ENCODE data around the gene SLC22A14.
A peak's percentile ranks its signal among the peaks of the same experiment; 100 is the strongest.
"Not testable (repeated sequence)": the region's sequence is repeated elsewhere in the genome, so short reads cannot be mapped to it uniquely, and the experiment has no call there.

The SLC22A14 gene

DNA sequence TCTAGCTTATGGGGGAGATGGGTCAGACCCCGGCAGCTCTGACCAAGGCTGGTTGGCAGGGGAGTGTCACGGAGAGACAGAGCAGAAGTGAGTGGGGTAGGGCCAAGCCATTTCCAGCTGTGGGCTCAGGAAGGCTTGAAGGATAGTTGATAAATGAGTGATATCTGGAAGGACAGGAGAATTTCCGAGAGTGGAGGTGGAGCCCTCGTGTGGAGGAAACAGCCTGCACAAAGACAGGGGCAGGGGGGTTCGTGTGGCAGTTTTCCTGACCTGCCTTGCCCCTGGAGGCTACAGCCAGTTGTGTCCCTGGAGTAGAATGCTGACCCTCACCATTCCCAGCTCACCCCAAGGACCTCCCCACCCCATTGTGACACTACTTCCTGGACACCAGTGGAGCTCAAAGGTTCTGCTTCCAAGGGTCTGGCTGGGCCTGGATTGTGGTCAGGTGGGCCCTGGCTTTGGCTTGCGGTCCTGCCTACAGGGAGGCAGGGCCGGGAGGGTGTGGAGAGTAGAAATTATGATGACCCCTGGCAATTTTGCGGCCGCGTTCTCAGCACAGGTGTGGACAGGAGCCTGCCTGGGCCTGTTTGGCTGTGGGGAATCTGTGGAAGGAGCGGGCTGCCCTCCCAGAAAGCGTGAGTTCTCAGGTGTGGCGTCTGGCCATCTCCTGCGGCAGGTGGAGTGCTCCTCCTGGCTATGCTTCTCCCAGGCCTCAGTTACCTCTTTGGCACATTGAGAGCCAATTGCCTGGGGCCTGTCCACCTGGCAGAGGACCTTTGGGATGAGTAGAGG lies at the start of gene SLC22A14:
Gene SLC22A14 (plus strand): TSS at position 400 of the 792 bp plus-strand sequence. CDS start 23,733 bp downstream, outside the sequence.
- Mint-ChIP-seq H3K36me3 (ENCODE audit: low read depth) (no peaks in the 10 kb centered on the region), H3K4me1 (ENCODE audit: low read depth) (no peaks in the 10 kb centered on the region), H3K27me3 (no peaks in the 10 kb centered on the region), H3K27ac (no peak within 1 kb of the TSS), H3K9me3 (no peaks in the 10 kb centered on the region), H3K4me3 (no peak within 1 kb of the TSS)
- intact Hi-C loops (cut with micrococcal nuclease), result no loop called here

- Mint-ChIP-seq H3K4me3 (no peak overlapping the region), H3K27ac (peak overlapping the region; percentile 52), H3K27me3 (no peaks in the 10 kb centered on the region), H3K9me3 (no peaks in the 10 kb centered on the region), H3K4me1 (ENCODE audit: low read depth) (peaks cover 37% of the 10 kb centered on the region), H3K36me3 (ENCODE audit: low read depth) (peaks cover 79% of the 10 kb centered on the region)
- intact Hi-C loops (cut with micrococcal nuclease), result loop anchor here (5.0 kb wide), 1 partner anchor 100 kb away; no protein-coding TSS in a partner anchor
Measured at GRCh38 chr3:38232701-38233100, 49.4 kb upstream of the SLC22A14 start.

DNA sequence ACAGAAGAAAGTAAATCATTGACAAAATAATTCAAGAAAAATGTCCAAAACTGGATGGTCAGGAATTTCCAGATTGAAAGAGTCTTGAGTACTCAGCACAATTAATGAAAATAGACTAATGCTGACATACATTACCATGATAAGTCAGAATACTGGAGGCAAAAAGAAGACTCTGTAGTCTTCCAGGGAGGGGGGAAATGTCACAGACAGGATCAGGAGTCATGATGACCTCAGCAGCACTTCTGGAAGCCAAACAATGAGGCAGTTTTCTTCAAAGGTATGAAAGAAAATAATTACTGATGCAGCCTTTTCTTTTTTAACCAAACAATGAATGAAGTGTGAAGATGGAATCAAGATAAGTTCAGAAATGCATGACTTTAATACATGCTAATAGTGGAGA lies 46.6 kb upstream of the SLC22A14 start:
- H3K9me3 Mint-ChIP-seq, result no peaks in the 10 kb centered on the region
- intact Hi-C loops (cut with micrococcal nuclease), result no loop called here
- no peaks in the 10 kb centered on the region for H3K27me3 Mint-ChIP-seq
- peaks cover 25% of the 10 kb centered on the region for H3K4me1 Mint-ChIP-seq (ENCODE audit: low read depth)
- H3K27ac Mint-ChIP-seq, result no peak overlapping the region
- peaks cover 88% of the 10 kb centered on the region for H3K36me3 Mint-ChIP-seq (ENCODE audit: low read depth)
- H3K4me3 Mint-ChIP-seq, result no peak overlapping the region

GRCh38 chr3:38238416-38239008 lies 43.6 kb upstream of the SLC22A14 start:
- no peak overlapping the region for H3K4me3 Mint-ChIP-seq
- peaks cover 11% of the 10 kb centered on the region for H3K4me1 Mint-ChIP-seq (ENCODE audit: low read depth)
- H3K27me3 Mint-ChIP-seq, result no peaks in the 10 kb centered on the region
- H3K27ac Mint-ChIP-seq, result no peak overlapping the region
- peaks cover 87% of the 10 kb centered on the region for H3K36me3 Mint-ChIP-seq (ENCODE audit: low read depth)
- no peaks in the 10 kb centered on the region for H3K9me3 Mint-ChIP-seq
- intact Hi-C loops (cut with micrococcal nuclease), result no loop called here

GRCh38 chr3:38242812-38243211 lies 39.3 kb upstream of the SLC22A14 start:
- H3K27ac Mint-ChIP-seq; H3K9me3 Mint-ChIP-seq; intact Hi-C loops (cut with micrococcal nuclease); H3K4me1 Mint-ChIP-seq (ENCODE audit: low read depth); H3K4me3 Mint-ChIP-seq; H3K27me3 Mint-ChIP-seq: not testable (repeated sequence)
- H3K36me3 Mint-ChIP-seq (ENCODE audit: low read depth), result peaks cover 79% of the 10 kb centered on the region

- Mint-ChIP-seq H3K9me3 (no peaks in the 10 kb centered on the region), H3K27me3 (no peaks in the 10 kb centered on the region), H3K27ac (no peak overlapping the region), H3K4me3 (no peak overlapping the region), H3K36me3 (ENCODE audit: low read depth) (peaks cover 76% of the 10 kb centered on the region), H3K4me1 (ENCODE audit: low read depth) (no peaks in the 10 kb centered on the region)
- intact Hi-C loops (cut with micrococcal nuclease), result no loop called here
Measured at GRCh38 chr3:38245930-38246329, 36.2 kb upstream of the SLC22A14 start.

DNA sequence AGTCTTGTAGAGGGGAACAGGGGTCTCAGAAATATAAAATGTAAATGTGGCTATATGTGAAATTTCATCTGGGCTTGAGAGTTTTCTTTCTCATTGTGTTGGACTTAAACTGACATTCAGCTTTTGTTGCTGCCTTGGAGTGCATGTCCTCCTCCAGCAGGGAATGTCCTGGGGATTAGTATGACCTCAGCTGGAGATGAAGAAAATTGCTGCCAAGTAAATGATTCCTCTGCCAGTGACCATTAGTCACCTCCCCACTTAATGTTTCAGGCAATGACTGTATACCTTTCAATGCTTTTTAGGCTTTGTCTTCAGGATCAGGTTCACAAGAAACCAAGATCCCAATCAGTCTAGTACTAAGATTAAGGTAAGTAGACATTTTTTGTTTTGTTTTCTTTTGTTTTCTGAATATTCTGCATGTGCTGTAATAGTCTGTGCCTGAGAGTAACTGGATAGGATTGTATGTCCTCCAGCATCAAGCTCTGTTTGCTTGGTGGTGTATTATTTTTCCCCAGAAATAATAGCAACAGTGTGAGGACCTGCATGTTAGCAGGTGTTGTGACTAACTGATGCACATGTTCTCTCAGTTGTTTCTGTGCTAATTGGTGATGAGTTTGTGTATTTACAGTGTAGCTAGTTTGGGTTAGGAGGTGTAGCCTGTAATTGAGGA lies 34.6 kb upstream of the SLC22A14 start:
- no peaks in the 10 kb centered on the region for H3K27me3 Mint-ChIP-seq
- H3K9me3 Mint-ChIP-seq, result no peaks in the 10 kb centered on the region
- H3K4me3 Mint-ChIP-seq, result no peak overlapping the region
- no peaks in the 10 kb centered on the region for H3K4me1 Mint-ChIP-seq (ENCODE audit: low read depth)
- peaks cover 87% of the 10 kb centered on the region for H3K36me3 Mint-ChIP-seq (ENCODE audit: low read depth)
- intact Hi-C loops (cut with micrococcal nuclease), result no loop called here
- H3K27ac Mint-ChIP-seq, result no peak overlapping the region

DNA sequence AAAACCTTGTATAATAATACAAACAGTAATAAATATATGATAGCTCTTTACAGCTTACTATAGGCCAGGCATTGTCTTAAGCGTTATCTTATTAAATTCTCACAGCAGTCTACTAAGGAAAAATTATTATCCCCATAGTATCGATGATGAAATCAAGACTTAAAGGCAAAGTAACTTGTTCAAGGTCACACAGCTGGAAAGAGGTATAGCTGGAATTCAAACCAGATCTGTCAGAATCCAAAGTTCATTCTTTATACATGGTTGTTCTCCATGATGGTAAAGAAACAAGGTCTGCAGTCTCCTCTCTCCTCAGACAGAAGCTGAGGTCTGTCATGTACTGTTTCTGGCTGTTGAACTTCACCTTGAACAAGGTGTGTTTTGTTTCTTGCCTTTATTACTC lies 31.9 kb upstream of the SLC22A14 start:
- Mint-ChIP-seq H3K27ac (no peak overlapping the region), H3K27me3 (no peaks in the 10 kb centered on the region), H3K9me3 (no peaks in the 10 kb centered on the region), H3K36me3 (ENCODE audit: low read depth) (peaks cover 95% of the 10 kb centered on the region), H3K4me3 (no peak overlapping the region), H3K4me1 (ENCODE audit: low read depth) (no peaks in the 10 kb centered on the region)
- intact Hi-C loops (cut with micrococcal nuclease), result loop anchor here (10.0 kb wide), 1 partner anchor 225 kb away; no protein-coding TSS in a partner anchor

GRCh38 chr3:38251197-38251596 lies 30.9 kb upstream of the SLC22A14 start:
- Mint-ChIP-seq H3K27ac (no peak overlapping the region), H3K36me3 (ENCODE audit: low read depth) (peaks cover 92% of the 10 kb centered on the region), H3K4me3 (no peak overlapping the region), H3K27me3 (no peaks in the 10 kb centered on the region), H3K4me1 (ENCODE audit: low read depth) (no peaks in the 10 kb centered on the region), H3K9me3 (no peaks in the 10 kb centered on the region)
- intact Hi-C loops (cut with micrococcal nuclease), result loop anchor here (10.0 kb wide), 1 partner anchor 224 kb away; no protein-coding TSS in a partner anchor

DNA sequence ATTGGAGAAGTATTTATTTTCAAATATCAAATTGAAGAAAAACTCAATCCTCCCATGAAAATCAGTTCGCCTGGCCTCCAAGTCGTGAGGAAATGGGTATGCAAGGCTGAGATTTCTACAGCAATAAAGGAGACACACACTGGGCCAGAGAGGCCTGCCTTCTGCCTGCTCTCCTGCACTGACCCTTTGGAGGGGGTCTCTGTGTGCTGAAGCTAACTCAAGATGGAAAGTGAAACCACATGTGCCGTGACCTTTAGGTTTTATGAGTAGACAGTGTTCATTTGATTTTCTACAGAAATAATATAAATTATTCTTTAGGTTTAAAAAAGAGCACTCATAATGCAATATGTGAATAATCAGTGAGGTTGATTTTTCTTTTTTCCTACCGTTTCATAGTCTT lies 28.4 kb upstream of the SLC22A14 start:
- H3K36me3 Mint-ChIP-seq (ENCODE audit: low read depth), result peaks cover 72% of the 10 kb centered on the region
- H3K27ac Mint-ChIP-seq, result no peak overlapping the region
- no peak overlapping the region for H3K4me3 Mint-ChIP-seq
- no peaks in the 10 kb centered on the region for H3K9me3 Mint-ChIP-seq
- no peaks in the 10 kb centered on the region for H3K27me3 Mint-ChIP-seq
- intact Hi-C loops (cut with micrococcal nuclease), result loop anchor here (10.0 kb wide), 1 partner anchor 221 kb away; no protein-coding TSS in a partner anchor
- no peaks in the 10 kb centered on the region for H3K4me1 Mint-ChIP-seq (ENCODE audit: low read depth)

DNA sequence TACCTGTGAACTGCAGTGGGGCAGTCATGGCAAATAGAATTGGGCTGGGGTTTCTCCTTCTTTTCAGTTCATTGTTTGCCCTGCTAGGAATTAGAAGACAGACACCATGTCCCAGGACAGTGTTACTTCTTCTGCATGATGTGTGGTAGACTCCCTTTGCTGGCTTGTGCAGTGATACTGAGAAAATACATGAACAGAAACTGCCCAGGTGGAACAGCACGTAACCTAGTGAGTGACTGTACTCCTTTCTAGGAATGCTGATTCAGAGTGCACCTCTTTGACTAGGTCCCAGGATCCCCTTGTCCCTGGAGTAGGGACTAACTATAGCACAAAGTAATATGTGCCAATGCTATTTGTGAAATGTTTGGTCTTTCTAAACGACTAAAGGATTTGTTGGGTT lies 27.2 kb upstream of the SLC22A14 start:
- H3K27me3 Mint-ChIP-seq, result no peaks in the 10 kb centered on the region
- no peaks in the 10 kb centered on the region for H3K4me1 Mint-ChIP-seq (ENCODE audit: low read depth)
- H3K4me3 Mint-ChIP-seq, result no peak overlapping the region
- peaks cover 68% of the 10 kb centered on the region for H3K36me3 Mint-ChIP-seq (ENCODE audit: low read depth)
- no peak overlapping the region for H3K27ac Mint-ChIP-seq
- no peaks in the 10 kb centered on the region for H3K9me3 Mint-ChIP-seq
- intact Hi-C loops (cut with micrococcal nuclease), result loop anchor here (10.0 kb wide), 1 partner anchor 220 kb away; no protein-coding TSS in a partner anchor

DNA sequence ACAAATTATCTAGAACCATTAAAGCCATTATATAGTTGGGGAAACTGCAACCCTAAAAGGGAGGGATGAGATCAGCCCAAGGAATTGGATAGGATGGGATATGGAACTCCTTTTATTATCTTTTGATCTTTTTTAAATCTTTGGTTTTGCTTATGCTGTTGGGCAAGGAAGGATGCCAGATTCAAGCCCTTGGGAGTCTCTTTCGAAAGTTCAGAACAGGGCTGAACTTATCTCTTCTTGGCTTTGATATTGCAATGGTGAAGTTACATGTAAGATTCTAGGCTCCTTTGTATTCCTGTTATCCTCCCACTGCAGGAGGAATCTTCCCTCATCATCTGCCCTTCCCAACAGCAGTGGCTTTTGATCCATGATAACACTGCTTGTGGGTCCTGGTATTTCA lies 26.5 kb upstream of the SLC22A14 start:
- H3K27ac Mint-ChIP-seq, result no peak overlapping the region
- intact Hi-C loops (cut with micrococcal nuclease), result loop anchor here (10.0 kb wide), 1 partner anchor 219 kb away; no protein-coding TSS in a partner anchor
- H3K4me3 Mint-ChIP-seq, result no peak overlapping the region
- no peaks in the 10 kb centered on the region for H3K4me1 Mint-ChIP-seq (ENCODE audit: low read depth)
- no peaks in the 10 kb centered on the region for H3K27me3 Mint-ChIP-seq
- H3K36me3 Mint-ChIP-seq (ENCODE audit: low read depth), result peaks cover 68% of the 10 kb centered on the region
- no peaks in the 10 kb centered on the region for H3K9me3 Mint-ChIP-seq

DNA sequence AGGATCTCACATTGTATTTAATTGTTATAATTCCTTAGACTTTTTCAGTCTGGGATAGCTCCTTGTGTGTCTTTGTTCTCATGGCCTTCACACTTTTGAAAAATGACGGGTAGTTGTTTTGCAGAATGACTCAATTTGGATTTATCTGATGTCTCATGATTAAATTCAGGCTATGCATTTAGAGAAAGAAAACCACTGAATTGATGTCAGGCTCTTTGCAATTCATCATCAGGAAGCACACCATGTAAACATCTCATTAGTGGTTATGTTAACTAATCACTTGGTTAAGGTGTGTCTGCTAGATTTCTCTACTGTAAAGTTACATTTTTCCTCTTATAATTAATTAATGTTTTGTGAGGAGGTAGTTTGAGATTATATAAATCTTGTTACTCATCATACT lies 24.5 kb upstream of the SLC22A14 start:
- Mint-ChIP-seq H3K27me3 (no peaks in the 10 kb centered on the region), H3K27ac (no peak overlapping the region), H3K4me1 (ENCODE audit: low read depth) (no peaks in the 10 kb centered on the region), H3K36me3 (ENCODE audit: low read depth) (peaks cover 52% of the 10 kb centered on the region), H3K9me3 (no peaks in the 10 kb centered on the region), H3K4me3 (no peak overlapping the region)
- intact Hi-C loops (cut with micrococcal nuclease), result loop anchor here (10.0 kb wide), 1 partner anchor 217 kb away; no protein-coding TSS in a partner anchor

GRCh38 chr3:38260474-38260873 lies 21.6 kb upstream of the SLC22A14 start:
- no peak overlapping the region for H3K27ac Mint-ChIP-seq
- intact Hi-C loops (cut with micrococcal nuclease), result no loop called here
- no peaks in the 10 kb centered on the region for H3K9me3 Mint-ChIP-seq
- H3K4me3 Mint-ChIP-seq, result no peak overlapping the region
- peaks cover 23% of the 10 kb centered on the region for H3K36me3 Mint-ChIP-seq (ENCODE audit: low read depth)
- H3K27me3 Mint-ChIP-seq, result no peaks in the 10 kb centered on the region
- H3K4me1 Mint-ChIP-seq (ENCODE audit: low read depth), result no peaks in the 10 kb centered on the region
